COLO668 (cell line): ENCODE results near the gene PPP2R2D.
"Not testable (repeated sequence)": the region's sequence is repeated elsewhere in the genome, so short reads cannot be mapped to it uniquely, and the experiment has no call there.

Source experiments
- DNase-seq: peaks from one replicate; lab custom pipeline; 2025; ENCODE audit not compliant: unreplicated experiment; lab: John Stamatoyannopoulos, UW

The PPP2R2D gene

GRCh38 chr10:131866673-131867072 is 34.1 kb upstream of the PPP2R2D start:
- DNase-seq = no peak

- DNase-seq = no peak
Measured at GRCh38 chr10:131868436-131868835, 32.4 kb upstream of the PPP2R2D start.

DNA sequence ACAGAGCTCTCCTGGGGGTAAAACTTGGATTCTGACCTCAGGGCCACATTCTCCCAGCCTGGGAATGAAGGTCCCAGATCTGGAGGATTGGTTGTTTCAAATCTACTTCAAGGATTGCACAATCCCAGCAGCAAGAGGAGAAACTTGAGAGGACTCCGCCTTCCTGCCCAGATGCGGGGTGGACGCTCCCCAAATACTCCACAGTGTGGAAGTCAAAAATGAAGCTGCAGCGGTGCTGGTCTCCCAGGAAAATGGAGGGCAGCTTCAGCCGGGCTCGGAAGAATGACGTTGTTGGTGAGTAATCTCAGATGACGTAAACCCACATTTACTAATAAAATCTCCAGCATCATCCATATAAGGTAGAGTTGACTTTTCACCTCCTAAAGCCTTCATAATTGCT is 31.5 kb upstream of the PPP2R2D start:
- DNase-seq = no peak

GRCh38 chr10:131870411-131870810 is 30.4 kb upstream of the PPP2R2D start:
- DNase-seq = peak; percentile 22

DNA sequence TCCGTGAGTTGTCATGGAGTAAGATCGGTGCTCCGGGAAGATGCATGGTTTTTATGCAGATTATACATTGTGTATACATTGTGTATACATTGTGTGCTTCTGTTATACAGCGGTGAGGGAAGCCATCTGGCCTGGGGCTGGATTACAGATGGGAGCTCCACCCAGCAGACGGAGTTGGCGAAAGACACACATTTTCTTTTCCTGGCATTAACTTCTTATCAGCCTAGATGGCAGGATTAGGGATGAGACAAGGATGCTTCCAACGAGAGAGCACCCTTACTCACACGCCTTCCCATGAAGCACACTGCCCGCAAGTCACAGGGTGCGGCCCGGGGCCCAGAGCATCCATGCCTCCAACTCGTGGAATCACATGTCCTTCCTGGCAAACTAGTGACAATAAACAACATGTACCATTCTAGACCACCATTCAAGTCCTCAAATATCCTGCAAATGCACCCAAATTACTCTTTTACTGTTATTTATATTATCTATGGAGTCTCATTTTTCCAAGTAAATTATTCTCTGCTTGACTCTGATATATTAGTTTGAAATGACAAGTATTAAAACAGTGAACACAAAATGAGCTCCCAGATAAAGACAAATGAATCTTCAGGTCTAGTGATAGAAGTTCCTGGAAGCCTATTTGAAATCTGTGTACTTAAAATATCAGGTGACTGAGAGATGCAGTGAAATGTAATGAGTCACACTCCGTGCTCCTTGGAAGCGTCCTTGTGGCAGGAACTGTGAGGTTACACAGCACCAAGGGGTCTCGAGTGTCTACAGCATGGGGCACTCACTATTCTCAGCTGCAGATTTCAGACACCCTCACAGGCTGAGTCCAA is 29.8 kb upstream of the PPP2R2D start:
- DNase-seq = no peak

GRCh38 chr10:131871673-131872005 is 29.2 kb upstream of the PPP2R2D start:
- no peak for DNase-seq

GRCh38 chr10:131872011-131872826 is 28.6 kb upstream of the PPP2R2D start:
- no peak for DNase-seq

GRCh38 chr10:131872827-131873375 is 27.9 kb upstream of the PPP2R2D start:
- DNase-seq = no peak

DNA sequence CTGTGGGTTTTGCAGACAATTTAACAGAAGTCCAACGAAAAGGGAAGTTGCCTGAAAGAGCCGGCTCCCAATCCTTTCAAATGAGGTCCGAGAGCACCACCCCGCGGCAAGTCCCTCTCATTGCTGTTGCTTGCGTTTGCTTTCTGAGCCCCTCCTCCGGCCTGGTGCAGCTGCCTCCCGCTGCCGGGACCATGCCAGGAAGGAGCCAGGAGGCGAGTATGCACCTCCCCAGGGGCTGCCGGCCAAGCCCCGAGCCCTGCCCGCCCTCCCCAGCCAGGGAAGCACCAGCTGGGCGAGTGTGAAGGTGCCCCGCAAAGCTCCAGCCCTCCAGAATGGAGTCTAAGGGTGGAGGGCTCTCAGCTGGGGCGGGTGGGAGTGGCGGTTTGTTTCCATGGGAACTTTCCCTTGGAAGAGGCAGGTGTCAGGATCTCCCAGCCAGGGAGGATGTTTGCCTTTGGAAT is 25.8 kb upstream of the PPP2R2D start:
- peak; percentile 76 for DNase-seq

- DNase-seq = no peak
Measured at GRCh38 chr10:131875501-131875900, 25.3 kb upstream of the PPP2R2D start.

GRCh38 chr10:131876017-131876416 is 24.8 kb upstream of the PPP2R2D start:
- no peak for DNase-seq

DNA sequence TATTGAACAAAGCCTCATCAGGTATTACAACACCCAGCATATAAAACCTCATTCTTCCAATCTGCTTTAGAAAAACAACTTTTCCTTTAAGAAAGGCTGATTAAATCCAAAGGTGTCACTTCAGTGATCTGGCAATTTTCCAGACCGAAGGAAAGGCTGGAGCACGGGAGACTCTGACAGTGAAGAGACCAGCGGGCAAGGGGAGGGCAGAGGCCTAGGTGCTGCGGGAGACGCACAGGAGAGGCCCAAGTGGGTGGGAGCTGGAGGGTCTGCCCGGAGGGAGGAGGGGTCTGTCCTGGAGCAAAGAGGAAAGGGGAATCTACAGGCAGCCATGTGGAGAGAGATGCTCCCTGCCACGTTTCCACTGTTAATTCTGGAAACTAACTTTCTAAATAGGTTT is 24.3 kb upstream of the PPP2R2D start:
- DNase-seq = no peak

DNA sequence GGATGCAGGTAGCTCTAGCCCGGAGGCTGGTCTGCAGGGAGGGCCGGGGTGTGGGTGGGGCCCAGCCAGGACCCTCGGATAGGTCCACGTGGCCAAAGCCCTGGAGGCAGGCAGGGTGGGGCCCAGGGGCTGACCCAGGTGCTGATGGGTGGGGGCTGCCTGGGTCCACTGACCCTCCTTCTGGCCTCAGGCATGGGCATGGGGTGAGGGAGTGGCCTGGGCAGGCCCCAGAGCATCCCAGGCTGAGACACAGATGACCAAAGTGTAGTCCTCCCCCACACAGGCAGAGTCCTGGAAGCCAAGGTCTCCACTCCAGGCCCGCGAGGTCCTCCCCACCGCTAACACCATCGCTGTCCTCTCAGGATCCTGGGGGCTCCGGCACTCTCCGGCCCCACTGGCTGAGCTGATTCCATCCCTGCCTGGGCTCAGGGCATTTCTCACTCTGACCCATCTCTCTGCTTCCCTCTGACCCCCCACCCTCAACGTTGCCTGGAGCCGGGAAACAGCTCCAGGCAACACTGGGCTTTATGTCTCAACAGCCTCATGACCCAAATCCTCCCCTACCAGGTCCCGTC is 20.7 kb upstream of the PPP2R2D start:
- DNase-seq = no peak

- no peak for DNase-seq
Measured at GRCh38 chr10:131881104-131881880, 19.5 kb upstream of the PPP2R2D start.

DNA sequence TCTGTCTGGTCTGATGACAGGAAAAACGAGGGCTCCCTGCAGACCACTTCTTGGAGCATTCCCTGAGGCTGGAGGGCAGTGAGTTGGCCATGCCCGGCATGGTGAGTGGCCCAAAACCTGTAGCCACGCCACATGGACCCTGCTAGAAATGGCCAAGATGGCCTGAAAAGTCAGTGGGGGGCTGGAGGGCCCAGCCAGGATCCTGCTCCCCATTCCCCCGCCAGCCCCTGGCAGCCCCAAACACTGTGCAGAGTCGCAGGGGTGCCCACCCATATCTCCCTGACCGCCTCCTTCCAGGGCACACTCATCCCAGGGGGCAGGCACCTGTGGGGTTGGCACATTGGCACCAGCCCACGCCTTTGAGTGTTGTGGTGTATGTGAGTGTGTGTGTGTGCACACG is 18.7 kb upstream of the PPP2R2D start:
- no peak for DNase-seq

- no peak for DNase-seq
Measured at GRCh38 chr10:131882590-131883451, 18.0 kb upstream of the PPP2R2D start.

DNA sequence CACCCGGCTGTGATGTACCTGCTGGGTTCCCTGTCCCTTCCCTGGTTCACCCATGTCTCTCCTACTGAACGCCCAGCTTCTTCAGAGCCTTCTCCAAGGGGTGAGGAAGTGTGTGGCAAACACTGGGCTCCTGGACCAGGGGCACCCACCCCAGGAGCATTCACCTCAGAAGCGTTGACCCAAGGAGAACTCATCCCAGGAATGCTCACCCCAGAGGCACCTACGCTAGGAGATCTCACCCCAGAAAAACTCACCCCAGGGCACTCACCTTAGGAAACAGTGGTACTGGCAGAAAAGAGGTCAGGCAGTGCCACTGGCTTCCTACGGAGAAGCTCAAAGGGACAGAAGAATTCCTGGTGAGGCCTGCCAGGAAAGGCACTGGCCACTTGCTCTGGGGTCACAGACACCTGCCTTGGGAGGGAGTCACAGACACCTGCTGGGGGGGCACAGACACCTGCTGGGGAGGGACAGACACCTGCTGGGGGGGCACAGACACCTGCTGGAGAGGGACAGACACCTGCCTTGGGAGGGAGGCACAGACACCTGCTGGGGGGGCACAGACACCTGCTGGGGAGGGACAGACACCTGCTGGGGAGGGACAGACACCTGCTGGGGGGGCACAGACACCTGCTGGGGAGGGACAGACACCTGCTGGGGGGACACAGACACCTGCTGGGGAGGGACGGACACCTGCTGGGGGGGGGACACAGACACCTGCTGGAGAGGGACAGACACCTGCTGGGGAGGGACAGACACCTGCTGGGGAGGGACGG is 17.0 kb upstream of the PPP2R2D start:
- not testable (repeated sequence) for DNase-seq

GRCh38 chr10:131885391-131886165 is 15.2 kb upstream of the PPP2R2D start:
- peak; percentile 31 for DNase-seq
